Measurements from ENCODE around the gene TOGARAM2.

TOGARAM2 gene

GRCh38 chr2:29053670-29054400 is 72.7 kb downstream of the TOGARAM2 start:
- DNase-seq (ENCODE audit: low read depth), result no peak

- no peak for DNase-seq (ENCODE audit: low read depth)
These were observed 73.3 kb downstream of the TOGARAM2 start for GRCh38 chr2:29054430-29054829.

DNA sequence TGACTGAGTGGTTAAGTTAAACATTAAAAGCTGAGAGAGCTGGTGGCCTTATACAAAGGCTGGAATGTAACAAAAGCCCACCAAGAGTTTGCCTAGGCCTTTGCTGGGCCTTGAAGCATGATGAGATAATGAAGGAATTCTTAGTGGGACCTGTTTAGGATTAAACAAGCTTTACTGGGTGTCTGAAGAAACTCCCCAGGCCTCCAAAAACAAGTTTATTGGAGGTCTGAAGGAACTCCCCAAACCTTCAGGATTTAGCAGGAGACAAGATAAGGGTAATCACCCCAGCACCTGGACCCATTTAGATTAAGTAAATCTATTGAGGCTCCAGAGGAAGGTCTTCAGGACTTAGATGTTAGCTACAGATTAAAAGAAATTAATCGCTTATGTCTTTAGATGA is 74.5 kb downstream of the TOGARAM2 start:
- no peak for DNase-seq (ENCODE audit: low read depth)

DNA sequence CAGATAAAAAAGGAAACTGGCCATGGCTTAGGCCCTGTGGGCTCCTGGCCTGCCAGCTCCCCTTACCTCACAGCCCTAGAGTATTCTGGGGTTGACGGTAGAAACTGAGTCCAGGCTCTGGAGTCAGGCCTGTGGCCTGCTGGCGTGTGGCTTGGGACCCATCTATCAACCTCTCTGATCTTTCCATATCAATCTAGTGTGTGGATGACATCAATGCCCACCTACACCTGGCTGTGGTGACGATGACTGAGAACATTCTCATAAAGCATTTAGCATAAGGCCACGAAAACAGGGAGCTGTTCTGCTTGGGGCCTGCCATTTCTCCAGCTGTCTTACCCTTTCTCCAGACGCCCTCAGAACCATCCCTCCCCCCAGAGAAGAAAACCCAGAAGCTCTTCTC is 75.4 kb downstream of the TOGARAM2 start:
- no peak for DNase-seq (ENCODE audit: low read depth)

GRCh38 chr2:29057006-29057405 is 75.9 kb downstream of the TOGARAM2 start:
- no peak for DNase-seq (ENCODE audit: low read depth)

- DNase-seq (ENCODE audit: low read depth), result no peak
These were observed 78.5 kb downstream of the TOGARAM2 start for GRCh38 chr2:29059624-29060023.

DNA sequence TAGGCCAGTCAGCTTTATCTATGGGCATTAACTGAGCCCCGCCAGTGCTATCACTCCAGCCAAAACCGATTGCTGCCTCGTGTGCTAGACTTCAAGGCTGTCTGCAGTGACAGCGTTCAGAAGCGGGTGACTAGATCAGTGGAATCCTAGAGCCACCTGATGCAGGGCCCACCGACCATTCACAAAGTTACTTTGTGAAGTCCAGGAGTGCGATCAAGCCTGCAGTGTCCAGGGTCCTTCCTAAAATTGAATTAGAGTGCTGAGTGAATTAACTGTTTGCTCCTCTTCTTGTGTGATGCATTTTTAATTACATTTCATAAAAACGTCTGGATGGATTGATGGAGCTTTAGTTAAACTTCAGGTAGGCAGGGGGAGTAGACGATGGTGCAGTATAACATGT is 79.3 kb downstream of the TOGARAM2 start:
- DNase-seq (ENCODE audit: low read depth), result no peak

- no peak for DNase-seq (ENCODE audit: low read depth)
These were observed 80.1 kb downstream of the TOGARAM2 start for GRCh38 chr2:29061176-29061575.

GRCh38 chr2:29061616-29062015 is 80.5 kb downstream of the TOGARAM2 start:
- no peak for DNase-seq (ENCODE audit: low read depth)

GRCh38 chr2:29062371-29062770 is 81.3 kb downstream of the TOGARAM2 start:
- DNase-seq (ENCODE audit: low read depth), result no peak

DNA sequence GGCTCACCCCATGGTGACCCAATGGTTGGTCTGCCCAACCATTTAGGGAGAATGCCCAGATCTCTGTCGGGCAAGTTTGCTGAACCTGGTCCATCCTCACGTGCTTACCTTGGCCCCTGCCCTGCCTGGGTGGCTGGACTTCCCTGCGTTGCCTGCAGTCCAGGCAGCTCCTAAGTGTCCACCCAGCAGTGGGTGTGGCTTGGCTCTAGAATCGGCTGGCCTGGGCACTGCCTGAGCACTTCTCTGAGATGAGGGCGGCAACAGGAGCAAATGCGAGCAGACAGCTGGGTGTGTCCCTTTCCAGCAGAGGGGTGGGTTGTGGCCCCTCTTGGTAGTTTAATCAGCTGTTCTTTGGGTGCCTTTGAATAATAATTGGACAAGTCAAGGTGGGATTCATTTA is 82.0 kb downstream of the TOGARAM2 start:
- no peak for DNase-seq (ENCODE audit: low read depth)

DNA sequence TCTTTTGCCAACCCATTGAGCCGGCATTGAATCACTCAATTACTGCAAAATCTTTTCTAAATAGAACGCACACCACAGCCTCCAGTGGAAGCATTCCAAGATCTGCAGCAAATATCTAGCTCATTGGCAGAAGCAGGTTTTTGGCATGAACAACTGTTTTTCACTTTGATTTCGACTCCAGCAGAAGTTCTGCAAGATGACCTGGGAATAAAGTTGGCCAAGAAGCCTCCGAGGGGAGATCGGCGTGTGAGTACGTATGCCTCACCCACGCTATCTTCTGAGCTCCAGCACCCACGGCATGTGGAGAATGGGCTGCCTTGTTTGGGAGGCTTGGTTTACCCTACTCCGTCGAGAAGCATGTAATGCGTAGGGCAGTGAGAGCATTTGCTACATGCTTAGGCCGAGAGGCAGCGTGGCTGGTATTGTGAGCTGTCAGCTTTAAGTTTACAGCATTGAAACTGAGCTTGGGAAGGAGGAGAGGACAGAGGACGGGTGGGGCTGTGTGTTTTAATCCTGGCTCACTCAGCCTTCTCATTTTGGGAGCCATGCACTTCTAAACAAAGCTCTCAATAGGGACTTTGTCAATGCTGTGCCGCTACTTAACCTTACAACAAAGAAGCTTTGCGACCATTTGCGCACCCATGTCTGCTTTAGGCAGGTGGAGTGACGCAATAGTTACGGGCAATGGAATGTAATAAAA is 82.7 kb downstream of the TOGARAM2 start:
- DNase-seq (ENCODE audit: low read depth), result no peak

GRCh38 chr2:29064346-29064715 is 83.2 kb downstream of the TOGARAM2 start:
- no peak for DNase-seq (ENCODE audit: low read depth)

GRCh38 chr2:29064746-29065067 is 83.6 kb downstream of the TOGARAM2 start:
- DNase-seq (ENCODE audit: low read depth), result no peak

GRCh38 chr2:29065068-29065811 is 84.1 kb downstream of the TOGARAM2 start:
- no peak for DNase-seq (ENCODE audit: low read depth)

GRCh38 chr2:29066271-29066860 is 85.3 kb downstream of the TOGARAM2 start:
- no peak for DNase-seq (ENCODE audit: low read depth)

GRCh38 chr2:29066997-29067605 is 86.0 kb downstream of the TOGARAM2 start:
- no peak for DNase-seq (ENCODE audit: low read depth)

DNA sequence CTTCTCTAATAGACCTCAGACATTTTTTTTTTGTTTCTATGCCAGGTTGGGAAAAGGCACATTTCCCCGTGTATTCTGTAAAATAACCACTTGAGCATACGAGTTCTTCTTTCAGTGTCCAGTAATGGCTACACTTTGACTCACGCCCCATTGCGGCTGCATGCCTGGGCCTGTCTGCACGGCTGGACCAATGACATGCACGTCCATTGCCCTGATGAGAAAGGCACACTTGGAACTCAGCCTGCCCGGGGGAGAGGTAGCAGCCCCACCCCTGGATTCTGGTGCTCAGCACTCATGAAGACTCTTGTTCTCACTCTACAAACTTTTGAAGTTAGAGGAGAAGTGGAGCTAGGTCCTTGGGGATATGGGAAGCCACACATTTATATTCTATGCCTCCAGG is 87.4 kb downstream of the TOGARAM2 start:
- DNase-seq (ENCODE audit: low read depth), result no peak

GRCh38 chr2:29070526-29070925 is 89.4 kb downstream of the TOGARAM2 start:
- no peak for DNase-seq (ENCODE audit: low read depth)

DNA sequence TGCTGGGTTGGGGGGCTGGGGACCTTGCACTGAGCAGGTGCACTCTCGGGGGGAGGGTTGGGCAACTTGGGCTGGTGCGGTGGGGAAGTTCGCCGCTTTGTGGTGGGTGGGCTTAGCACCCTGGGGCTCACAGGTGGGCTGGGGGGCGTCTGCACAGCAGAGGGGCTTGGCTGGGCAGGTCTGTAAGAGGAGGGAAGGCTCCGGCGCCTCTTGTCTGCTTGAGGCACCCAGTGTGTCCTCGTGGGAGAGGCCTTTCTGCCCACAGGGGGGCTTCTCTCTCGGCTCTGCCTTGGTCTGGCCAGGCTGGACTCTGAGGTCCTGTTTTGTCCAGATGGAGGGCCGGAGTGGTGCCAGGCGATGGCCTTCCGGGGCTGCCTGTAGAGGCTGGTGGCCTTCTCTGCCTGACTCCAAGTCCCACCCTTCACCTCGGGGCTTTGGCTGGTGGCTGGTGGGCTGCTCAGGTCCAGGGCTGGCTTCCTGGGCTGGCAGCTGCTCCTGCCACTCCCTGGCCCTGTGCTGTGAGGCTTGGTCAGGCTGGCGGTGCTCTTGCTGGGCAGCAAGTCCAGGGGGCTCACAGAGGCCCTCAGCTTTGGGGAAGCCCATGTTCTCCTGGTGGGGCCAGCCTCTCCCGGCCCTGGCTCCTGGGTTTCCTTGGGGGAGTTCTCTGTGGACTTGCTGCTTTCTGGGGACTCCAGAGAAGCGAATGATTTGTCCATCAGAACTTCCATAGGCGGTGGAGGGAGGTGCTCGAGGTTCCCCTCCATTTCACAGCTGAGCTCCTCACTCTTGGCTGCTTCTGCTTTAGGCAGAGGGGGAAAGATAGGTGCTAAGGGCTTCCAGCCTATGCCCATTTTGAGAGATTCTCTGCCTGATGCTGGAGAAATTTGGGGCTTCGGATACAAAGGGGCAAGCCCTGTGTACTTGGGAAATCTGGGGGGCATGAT is 90.2 kb downstream of the TOGARAM2 start:
- no peak for DNase-seq (ENCODE audit: low read depth)

DNA sequence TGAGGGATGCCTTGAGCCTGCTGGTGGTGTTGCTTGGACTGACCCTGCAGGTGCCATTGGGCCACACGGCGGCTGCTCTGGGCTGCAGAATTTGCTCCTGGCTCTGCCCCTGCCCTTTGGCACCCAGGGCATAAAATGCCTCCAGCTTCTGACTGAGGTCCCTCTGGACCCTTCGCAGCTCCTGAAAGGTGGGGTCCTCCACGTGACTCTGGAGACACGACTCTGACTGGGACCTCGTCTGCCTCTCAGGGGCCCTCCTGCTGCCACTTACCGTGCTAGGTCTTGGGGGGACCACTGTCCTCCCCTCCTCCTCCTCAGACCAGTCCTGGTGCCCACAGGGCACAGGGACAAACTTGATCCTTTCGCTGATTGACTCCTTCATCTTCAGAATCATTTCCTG is 91.2 kb downstream of the TOGARAM2 start:
- no peak for DNase-seq (ENCODE audit: low read depth)
